K562 (cell line): ENCODE results near the gene ARHGAP26.

ENCODE experiments used
- CBX5 ChIP-seq: IDR thresholded peaks from 2 replicates; pipeline ENCODE4 v1.6.1; 2014; ENCODE audit warnings: low read depth, borderline replicate concordance
- CHD2 ChIP-seq: IDR thresholded peaks from 2 replicates; pipeline ENCODE4 v1.6.1; 2011; ENCODE audit warnings: low read depth, low read length
- FOS ChIP-seq: IDR thresholded peaks from 3 replicates; pipeline ENCODE4 v1.6.1; 2011; ENCODE audit not compliant: insufficient read length; ENCODE audit errors: extremely low read depth
- FOXK1 ChIP-seq: sonication (generic); formaldehyde crosslinking; IDR thresholded peaks from 2 replicates; pipeline ENCODE4 v1.8.0; 2022; ENCODE audit warnings: missing genetic modification reagents, mild to moderate bottlenecking, borderline replicate concordance
- MECOM ChIP-seq: fragments of 250-450 bp; sonication (Bioruptor Pico); IDR thresholded peaks from 2 replicates; pipeline ENCODE4 v1.8.0; 2022; ENCODE audit warnings: inconsistent platforms
- NFYB ChIP-seq: IDR thresholded peaks from 2 replicates; pipeline ENCODE4 v1.6.1; 2011; ENCODE audit warnings: mild to moderate bottlenecking, moderate library complexity; ENCODE audit not compliant: insufficient read length; ENCODE audit errors: extremely low read depth
- NR4A1 ChIP-seq, 2 experiments: fragments of 250-450 bp in 1 of 2; fragments of 450-650 bp in 1 of 2; sonication (Bioruptor Pico) in 1 of 2; IDR thresholded peaks; 2 replicates each; pipeline versions ENCODE4 v1.4.0 to v1.6.1; 2016 to 2020; ENCODE audit warnings: mild to moderate bottlenecking in 2 of 2, missing compliant biosample characterization in 1 of 2, missing genetic modification characterization in 1 of 2, moderate library complexity in 1 of 2
- NRF1 ChIP-seq, 2 experiments: fragments of 450-650 bp; IDR thresholded peaks in 1 of 2; conservative IDR thresholded peaks in 1 of 2; 2 replicates each; pipeline ENCODE4 v1.6.1; 2014; ENCODE audit warnings: mild to moderate bottlenecking in 2 of 2
- POLR2A ChIP-seq: fragments of 450-650 bp; conservative IDR thresholded peaks from 2 replicates; pipeline ENCODE4 v1.6.1; 2016
- RAD21 ChIP-seq, 2 experiments: fragments of 250-450 bp in 1 of 2; fragments of 450-650 bp in 1 of 2; sonication (Bioruptor Pico) in 1 of 2; formaldehyde crosslinking in 1 of 2; IDR thresholded peaks in 1 of 2; conservative IDR thresholded peaks in 1 of 2; 2 replicates each; pipeline versions ENCODE4 v1.4.0 to v1.8.0; 2020 to 2022; ENCODE audit warnings: mild to moderate bottlenecking in 2 of 2, moderate library complexity in 1 of 2
- SIX5 ChIP-seq, 2 experiments: IDR thresholded peaks; 2 replicates each; pipeline ENCODE4 v1.6.1; 2011; ENCODE audit warnings: low read length in 2 of 2, borderline replicate concordance in 1 of 2, low read depth in 1 of 2, mild to moderate bottlenecking in 1 of 2, moderate library complexity in 1 of 2; ENCODE audit not compliant: insufficient read depth in 1 of 2
- SPI1 ChIP-seq: IDR thresholded peaks from 2 replicates; pipeline ENCODE4 v1.6.1; 2011; ENCODE audit warnings: low read depth, low read length, control low read depth, borderline replicate concordance
- ZBTB33 ChIP-seq: sonication (generic); formaldehyde crosslinking; IDR thresholded peaks from 2 replicates; pipeline ENCODE4 v1.8.1; 2023; ENCODE audit warnings: mild to moderate bottlenecking, missing genetic modification reagents
- TF ChIP-seq, protein P1 (sequence below), 3 experiments: IDR thresholded peaks in 2 of 3; conservative IDR thresholded peaks in 1 of 3; 2 replicates each; pipeline ENCODE4 v1.5.1; 2011 to 2012; ENCODE audit warnings: low read length in 3 of 3, mild to moderate bottlenecking in 3 of 3, control low read depth in 2 of 3, improper control_type of control experiment in 1 of 3, inconsistent platforms in 1 of 3, low read depth in 1 of 3, mixed read lengths in 1 of 3, moderate library complexity in 1 of 3; ENCODE audit not compliant: insufficient read depth in 2 of 3

GRCh38 chr5:143244990-143245389, 474.8 kb downstream of the ARHGAP26 start:
- TF ChIP-seq POLR2A: no peak
- TF ChIP-seq CHD2: no peak
- TF ChIP-seq, protein P1, sequence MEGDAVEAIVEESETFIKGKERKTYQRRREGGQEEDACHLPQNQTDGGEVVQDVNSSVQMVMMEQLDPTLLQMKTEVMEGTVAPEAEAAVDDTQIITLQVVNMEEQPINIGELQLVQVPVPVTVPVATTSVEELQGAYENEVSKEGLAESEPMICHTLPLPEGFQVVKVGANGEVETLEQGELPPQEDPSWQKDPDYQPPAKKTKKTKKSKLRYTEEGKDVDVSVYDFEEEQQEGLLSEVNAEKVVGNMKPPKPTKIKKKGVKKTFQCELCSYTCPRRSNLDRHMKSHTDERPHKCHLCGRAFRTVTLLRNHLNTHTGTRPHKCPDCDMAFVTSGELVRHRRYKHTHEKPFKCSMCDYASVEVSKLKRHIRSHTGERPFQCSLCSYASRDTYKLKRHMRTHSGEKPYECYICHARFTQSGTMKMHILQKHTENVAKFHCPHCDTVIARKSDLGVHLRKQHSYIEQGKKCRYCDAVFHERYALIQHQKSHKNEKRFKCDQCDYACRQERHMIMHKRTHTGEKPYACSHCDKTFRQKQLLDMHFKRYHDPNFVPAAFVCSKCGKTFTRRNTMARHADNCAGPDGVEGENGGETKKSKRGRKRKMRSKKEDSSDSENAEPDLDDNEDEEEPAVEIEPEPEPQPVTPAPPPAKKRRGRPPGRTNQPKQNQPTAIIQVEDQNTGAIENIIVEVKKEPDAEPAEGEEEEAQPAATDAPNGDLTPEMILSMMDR (IDR thresholded peaks at IDR 0.05 in 2 of 3, conservative IDR thresholded peaks at IDR 0.05 in 1 of 3; ENCODE audit: insufficient read depth in 2 of 3, low read depth in 1 of 3, low read length in 3 of 3): no peak
- no peak for TF ChIP-seq SPI1
- no peak for TF ChIP-seq MECOM (CRISPR knock-in tag)
- TF ChIP-seq FOS: no peak
- TF ChIP-seq NR4A1 (CRISPR knock-in tag; IDR thresholded peaks at IDR 0.05): no peak
- no peak for TF ChIP-seq NR4A1 (tag; IDR thresholded peaks at IDR 0.05)
- TF ChIP-seq RAD21 (CRISPR knock-in tag; conservative IDR thresholded peaks at IDR 0.05 in 1 of 2, IDR thresholded peaks at IDR 0.05 in 1 of 2): no peak
- TF ChIP-seq CBX5: no peak
- TF ChIP-seq NRF1 (conservative IDR thresholded peaks at IDR 0.05 in 1 of 2, IDR thresholded peaks at IDR 0.05 in 1 of 2): no peak
- no peak for TF ChIP-seq FOXK1
- no peak for TF ChIP-seq NFYB
- TF ChIP-seq SIX5 (IDR thresholded peaks at IDR 0.05; ENCODE audit: borderline replicate concordance in 1 of 2, insufficient read depth in 1 of 2, low read depth in 1 of 2, low read length in 2 of 2): no peak
- no peak for TF ChIP-seq ZBTB33 (CRISPR knock-in tag)
